Stimulated activated CD4-positive, alpha-beta T cell treated with anti-CD3 and anti-CD28 coated beads, TNF-alpha, amount 100 ng/mL, for 24 hours (primary cell): ENCODE measurements around the gene IDUA.

ENCODE experiments used
- DNase-seq, 3 experiments: peaks; one replicate each; pipeline ENCODE4 v3.0.0-alpha.2; 2020; ENCODE audit warnings: low read depth in 3 of 3

Gene IDUA

DNA sequence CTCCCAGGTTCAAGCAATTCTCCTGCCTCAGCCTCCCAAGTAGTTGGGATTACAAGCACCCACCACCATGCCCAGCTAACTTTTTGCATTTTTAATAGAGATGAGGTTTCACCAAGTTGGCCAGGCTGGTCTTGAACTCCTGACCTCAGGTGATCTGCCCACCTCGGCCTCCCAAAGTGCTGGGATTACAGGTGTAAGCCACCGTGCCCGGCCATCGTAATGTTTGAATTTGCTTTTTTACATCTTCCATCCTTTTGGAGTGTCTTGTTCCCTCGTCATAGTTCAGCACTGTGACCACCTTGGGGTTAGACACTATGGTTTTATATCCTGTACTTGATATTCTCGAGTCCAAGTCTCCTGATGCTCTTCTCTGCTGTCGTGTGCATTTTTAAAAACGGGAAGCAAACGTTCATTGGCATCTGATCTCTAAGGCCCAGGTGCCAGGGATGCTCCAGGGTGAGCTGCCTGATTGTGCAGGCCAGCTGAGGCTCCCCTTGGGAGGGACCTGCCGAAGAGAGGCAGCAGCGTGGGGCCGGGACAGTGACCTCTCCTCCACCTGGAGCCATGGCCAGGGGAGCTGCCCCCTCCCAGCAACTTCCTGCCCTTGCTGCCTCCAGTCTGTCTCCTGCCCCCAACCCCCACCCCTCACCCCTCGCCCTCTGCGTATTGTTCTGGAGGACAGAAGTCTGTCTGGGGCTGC, 30.2 kb upstream of the IDUA start:
- DNase-seq: no peak

DNA sequence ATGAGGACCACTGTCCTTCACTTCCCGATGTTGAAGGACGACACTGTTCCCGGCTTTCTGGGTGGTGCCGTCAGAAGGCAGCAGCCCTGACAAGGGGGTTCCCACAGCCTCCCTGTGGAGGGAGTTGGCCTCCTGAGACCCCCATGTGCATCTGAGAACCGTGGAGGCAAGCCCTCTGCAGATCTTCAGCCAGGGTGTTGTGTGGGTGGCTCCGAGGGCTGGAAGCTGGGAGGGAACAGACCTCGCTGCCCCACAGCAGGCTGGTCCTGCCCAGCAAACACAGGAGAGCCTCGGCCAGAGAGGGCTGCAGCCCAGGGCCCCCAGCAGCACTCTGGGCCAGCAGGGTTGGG, 29.6 kb upstream of the IDUA start:
- DNase-seq: no peak

DNA sequence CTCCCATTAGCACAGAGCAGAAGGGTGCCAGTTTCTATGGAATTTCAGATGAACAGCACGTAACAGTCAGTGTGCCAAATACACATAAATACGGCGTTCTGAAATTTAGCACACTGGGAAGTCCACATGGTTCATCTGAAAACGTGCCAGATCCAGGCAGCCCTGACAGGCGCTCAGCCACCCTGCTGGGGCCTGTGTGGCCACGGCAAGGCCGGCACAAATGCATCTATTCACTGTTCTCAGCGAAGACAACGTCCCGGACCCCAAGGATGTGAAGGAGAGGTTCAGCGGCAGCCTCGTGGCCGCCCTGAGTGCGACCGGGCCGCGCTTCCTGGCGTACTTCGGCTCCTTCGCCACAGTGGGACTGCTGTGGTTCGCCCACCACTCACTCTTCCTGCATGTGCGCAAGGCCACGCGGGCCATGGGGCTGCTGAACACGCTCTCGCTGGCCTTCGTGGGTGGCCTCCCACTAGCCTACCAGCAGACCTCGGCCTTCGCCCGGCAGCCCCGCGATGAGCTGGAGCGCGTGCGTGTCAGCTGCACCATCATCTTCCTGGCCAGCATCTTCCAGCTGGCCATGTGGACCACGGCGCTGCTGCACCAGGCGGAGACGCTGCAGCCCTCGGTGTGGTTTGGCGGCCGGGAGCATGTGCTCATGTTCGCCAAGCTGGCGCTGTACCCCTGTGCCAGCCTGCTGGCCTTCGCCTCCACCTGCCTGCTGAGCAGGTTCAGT, 29.1 kb upstream of the IDUA start:
- DNase-seq: no peak

DNA sequence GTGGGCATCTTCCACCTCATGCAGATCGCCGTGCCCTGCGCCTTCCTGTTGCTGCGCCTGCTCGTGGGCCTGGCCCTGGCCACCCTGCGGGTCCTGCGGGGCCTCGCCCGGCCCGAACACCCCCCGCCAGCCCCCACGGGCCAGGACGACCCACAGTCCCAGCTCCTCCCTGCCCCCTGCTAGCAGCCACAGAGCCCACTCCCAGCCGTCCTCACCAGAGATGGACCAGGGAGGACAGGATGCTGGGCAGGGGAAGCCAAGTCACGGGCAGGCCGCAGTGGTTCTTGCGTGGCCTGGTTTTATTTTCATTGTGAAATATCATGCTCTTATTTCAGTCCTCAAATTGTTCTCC, 28.6 kb upstream of the IDUA start:
- no peak for DNase-seq

DNA sequence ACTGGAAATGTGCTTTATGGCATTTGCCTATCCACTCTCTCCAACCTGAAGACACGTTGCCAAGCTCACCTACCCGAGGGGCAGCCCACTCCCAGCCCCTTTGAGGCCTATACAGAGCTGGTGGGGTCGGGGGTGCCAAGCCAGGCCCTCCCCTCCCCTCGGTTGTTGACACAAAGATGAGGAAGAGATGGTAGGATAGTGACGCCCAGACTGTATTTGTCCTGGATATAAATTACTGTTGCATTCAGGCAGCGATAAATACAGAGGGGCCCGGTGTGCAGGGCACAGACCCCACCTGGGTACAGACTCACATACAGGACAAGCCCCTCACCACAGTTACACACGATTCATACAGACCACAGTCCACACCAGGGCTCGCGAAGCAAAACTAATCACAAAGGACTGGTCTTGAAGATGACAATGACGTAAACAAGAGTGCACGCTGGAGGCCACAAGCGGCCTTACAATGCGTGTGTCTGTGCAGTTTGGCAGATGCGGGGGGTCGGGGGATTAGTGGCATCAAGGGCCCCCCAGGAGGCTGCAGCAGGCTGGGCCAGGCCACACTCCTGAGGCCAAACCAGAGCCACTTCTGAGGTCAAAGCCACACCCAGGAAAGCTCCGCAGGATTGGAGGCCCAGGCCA, 28.0 kb upstream of the IDUA start:
- no peak for DNase-seq

DNA sequence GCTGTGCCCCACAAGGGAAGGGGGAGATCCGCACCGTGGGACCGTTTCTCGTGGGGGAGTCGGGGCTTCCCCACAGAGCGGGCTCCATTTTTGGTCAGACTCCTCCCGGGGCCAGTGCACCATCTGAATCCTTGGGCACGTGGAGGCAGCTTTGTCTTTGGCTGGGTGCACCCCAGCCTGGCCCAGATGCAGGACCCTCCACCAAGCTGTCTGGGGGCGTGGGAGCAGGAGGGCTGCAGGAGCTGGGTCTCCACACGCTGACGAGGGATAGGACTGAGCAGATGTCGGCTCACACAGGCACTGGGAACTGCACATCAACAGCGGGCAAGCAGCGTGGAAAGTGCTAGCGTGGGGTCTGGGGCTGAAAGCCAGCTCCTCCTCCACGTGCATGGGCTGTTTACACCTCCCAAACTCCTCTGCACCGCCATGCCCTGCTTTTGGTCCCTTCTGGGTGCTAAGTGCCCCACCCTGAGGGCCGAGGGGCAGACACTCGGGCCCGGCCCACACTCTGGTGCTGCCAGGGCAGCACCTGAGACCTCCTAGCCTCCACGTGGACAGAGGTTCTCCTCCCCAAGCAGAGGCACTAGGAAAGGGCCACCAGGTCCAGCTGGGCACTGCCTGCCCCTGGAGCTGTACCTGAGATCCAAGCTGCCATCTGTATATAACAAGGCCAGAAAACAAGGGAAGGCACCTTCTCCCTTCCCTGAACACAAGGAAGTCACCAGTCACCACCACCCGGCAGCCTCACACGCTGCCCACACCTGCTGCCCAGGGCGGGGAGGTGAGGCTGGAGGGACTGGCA, 27.3 kb upstream of the IDUA start:
- no peak for DNase-seq

DNA sequence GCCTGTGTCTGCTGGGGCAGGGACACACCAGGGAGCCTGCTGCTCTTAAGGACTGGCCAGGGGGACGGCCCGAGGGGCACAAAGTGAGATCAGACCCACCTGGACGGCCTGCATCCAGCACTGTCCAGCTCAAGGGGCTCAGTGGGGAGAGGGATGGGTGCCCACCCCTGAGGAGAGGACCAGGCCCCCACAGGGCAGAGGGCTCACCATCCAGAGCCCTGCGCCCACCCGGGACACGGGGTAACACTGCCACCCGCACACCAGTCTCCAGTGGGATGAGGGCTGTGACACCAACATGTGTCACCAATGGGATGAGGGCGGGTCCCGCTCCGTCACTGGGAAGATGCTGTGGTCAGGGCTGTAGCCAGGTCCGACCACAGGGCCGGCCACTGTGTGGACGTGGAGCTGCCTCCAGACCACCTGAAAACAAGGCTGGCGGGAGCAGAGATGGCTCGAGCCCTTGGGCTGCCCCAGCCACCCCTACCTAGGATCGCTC, 26.7 kb upstream of the IDUA start:
- no peak for DNase-seq

DNA sequence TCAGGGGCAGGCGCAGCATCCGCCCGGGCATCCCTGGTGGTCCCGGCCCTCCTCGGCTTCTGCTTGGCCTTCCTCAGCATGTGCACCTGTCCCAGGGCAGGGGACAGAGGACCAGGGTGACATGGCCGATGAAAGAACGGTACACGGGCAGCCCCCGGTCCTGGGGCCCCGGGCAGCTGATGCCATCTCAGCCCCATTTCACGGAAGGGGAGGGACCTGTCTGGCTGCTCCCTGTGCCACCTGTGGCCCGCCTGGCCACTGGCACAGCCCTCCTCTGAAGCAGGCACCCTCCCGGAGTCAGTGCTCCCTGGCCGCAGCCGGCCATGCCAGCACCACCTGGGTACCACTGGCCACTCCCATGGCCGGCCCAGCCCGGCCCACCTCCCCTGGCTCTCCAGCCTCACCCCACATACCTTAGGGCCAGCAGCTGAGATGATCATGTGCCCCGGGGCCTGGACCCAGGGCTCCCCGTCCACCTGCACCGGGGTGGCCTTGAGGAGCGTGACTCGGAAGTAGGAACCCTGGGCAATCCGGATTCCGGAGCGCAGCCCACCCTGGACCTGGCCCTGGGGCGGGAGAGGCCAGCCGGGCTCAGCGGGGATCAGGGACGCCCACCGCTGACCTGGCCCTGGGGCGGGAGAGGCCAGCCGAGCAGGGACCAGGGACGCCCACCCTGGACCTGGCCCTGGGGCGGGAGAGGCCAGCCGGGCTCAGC, 26.1 kb upstream of the IDUA start:
- no peak for DNase-seq

DNA sequence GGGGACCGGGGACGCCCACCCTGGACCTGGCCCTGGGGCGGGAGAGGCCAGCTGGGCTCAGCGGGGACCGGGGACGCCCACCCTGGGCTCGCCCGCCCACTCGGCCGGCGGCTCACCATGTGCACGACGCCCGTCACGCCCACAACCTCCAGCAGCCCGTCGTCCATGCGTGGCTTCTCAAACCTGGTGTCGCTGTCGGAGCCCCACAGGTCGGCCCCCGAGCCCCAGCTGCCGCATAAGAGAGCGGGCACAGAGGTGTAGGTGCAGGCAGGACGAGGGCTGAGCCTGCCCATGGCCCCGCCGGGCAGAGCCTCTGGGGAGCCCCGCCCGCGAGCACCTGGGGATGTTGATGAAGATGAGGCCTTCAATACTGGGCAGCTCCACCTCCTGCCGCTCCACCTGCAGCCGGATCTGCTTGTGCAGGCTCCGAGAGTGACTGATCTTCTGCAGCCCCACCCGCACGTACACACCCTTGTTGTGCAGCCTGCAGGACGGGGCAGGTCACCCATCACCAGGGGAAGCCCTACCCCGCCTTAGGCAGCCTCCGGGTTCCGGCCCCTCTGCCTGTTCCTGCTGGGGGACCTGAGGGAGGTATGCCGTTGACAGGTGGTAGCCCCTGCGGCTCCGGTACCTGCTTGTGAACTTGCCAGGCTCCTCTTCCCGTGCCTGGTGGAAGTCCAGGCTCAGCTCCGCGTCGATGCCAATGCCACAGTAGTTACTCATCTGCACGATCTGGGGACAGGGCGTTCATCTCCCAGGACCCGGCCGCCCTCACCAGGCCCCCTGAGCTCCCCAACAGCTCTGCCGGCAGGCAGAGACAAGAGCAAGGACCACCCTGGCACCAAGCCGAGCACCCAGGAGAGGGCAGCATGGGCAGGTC, 25.3 kb upstream of the IDUA start:
- DNase-seq: no peak

DNA sequence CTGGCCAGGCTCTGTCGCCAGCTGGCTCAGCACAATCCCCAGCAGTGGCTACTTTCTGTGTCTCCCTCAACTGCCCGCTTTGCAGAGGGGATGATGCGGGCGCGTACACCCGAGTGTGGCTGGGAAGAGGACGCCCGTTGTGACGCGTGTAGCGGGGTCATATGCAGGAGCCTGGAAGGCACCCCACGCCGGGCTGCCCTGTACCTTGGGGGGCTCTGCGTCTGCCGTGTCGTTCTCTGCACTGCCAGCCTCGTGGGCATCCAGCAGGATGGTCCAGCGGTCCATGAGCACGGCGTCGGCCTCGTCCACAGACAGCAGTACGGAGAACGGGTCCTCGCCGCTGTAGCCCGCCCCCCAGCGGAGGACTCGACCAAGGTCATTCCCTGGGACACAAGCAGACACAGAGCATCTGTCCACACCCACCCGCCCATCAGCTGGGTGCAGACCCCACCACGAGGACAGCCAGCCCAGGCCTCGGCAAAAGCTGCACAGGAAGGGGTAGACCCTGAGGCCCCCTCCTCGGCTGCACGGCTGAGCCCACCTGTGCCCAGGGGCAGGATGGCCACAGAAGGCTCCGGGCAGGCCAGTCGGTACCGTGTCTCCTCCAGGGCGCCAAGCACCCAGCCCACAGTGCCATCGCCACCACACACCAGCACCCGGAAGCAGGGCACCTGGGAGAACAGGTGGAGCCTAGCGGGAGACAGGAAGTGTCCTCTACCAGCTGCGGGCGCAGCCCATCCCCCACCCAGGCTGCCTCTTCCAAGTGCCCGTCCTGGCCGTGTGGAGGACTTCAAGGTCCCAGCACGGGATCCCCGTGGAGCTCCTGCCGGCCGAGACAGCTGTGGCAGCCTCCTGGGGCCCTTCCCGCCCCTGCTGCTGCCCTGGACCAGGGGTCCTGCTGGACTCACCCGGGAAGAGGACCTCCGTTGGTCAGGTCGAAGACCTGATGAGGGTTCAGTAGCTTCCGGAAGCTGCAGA, 24.3 kb upstream of the IDUA start:
- DNase-seq: no peak

DNA sequence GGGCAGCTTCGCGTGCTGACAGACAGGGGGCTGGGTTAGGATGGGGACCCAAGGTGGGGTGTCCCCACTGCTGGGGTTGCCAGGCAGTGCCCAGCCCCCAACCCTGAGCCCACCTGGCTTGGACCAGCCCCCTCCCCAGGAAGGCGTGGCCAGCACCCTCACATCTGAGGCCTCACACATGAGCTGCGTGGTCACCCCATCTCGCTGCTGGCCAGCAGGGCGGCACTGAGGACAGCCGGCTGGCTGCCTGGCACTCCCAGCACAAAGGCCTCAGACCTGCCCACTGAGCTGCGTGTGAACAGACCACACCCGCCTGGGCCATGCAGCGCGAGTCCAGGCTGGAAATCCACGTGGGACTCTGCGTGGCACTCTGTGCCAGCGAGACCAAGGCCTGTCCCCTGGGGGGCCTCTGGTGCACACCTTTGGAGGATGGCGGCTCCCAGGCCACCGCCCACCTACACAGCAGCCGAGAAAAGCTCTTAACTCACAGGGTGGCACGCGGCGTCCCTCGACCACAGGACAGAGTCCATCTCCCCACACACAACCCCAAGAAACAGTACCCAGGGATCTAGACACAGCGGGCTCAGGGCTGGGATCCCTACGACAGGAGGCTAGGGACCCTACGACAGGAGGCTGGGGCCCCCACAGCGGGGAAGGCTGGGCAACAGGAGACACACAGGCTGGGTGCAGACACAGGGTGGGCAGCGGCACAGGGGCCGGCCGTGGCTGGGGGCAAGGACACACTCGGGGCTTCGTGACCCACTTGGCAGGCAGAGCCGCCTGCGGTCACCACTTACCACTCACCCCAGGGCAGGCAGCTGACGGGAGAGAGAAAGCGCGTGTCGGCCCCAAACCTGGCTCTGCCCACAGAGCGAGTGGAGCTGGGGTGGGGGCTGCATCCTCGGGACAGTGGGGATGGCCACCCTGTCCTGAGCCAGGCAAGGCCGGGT, 23.3 kb upstream of the IDUA start:
- DNase-seq: no peak

DNA sequence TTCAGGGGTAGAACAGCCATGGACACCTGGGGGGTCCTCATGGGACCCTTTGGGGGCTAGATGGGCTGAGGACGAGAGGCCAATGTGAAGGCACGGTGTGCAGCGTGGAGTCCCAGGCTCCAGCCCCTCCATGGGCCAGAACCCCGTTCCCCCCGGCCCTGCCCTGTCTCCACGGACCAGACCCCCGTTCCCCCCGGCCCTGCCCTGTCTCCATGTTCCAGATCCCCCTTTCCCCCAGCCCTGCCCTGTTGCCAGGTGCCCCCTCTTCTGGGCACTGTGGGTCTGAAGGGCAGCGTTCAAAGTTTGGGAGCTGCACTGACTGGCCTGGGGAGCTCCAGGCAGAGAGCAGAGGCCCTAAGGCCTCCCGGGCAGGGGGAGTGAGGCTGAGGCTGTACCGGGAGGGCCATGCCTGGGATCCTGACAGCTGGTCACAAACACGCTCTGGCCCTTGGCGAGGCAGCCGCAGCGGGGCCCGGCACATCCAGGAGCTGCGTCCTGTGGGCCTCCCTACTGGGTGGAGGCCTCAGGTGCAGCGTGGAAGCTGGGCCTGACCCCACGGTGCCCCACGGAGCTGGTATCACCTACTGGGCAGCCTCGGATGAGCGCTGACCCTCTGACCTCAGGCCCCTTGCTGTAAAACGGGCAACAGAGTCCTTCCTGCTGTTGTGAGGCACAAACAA, 22.4 kb upstream of the IDUA start:
- DNase-seq: no peak

DNA sequence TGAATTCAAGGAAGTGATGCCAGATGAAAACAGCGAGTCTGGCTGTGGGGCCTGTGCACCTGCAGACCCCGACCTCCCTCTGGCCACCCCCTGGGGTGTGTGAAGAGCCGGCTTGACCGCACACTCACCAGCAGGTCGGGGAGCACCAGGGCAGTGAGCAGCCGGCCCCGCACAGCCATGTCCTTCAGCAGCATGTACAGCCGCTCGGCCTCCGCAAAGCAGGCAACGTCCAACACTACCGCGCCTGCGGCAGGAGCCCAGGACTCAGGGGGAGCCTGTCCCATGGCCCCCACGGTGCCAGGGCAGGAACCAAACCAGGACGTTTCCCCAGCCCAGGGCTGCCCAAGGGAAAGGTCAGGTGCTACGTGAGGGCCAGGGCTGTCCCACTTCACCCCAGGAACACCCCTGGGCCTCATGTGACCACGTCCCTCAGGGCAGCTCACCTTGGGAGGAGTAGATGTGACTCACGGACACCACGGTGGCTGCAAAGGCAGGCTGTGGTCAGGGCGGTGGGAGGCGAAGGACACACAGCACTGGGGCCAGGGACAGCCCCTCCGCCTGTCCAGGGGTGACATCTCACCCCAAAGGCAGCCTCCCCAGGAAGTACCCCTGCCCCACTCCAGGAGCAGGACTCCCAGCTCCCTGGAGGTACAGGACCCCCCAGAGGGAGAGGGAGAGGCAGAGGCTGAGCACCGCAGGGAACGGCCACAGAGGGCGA, 21.6 kb upstream of the IDUA start:
- DNase-seq: no peak

DNA sequence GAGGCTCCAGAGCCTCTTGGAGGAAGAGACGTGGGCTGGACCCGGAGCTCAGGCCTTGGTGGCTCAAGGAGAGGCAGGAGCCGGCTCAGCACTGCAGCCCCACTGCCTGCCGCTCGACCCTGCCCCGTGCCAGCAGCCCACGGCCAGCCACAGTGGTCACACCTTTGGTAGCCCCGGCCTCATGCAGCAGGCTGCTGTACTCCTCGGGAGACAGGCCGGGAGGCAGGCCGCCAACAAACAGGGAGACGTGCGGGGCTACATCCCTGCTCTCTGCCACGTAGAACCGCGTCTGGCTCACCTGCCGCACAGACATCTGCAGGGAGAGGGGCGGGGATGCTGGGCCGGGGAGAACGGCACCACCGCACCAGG, 21.1 kb upstream of the IDUA start:
- DNase-seq: no peak

DNA sequence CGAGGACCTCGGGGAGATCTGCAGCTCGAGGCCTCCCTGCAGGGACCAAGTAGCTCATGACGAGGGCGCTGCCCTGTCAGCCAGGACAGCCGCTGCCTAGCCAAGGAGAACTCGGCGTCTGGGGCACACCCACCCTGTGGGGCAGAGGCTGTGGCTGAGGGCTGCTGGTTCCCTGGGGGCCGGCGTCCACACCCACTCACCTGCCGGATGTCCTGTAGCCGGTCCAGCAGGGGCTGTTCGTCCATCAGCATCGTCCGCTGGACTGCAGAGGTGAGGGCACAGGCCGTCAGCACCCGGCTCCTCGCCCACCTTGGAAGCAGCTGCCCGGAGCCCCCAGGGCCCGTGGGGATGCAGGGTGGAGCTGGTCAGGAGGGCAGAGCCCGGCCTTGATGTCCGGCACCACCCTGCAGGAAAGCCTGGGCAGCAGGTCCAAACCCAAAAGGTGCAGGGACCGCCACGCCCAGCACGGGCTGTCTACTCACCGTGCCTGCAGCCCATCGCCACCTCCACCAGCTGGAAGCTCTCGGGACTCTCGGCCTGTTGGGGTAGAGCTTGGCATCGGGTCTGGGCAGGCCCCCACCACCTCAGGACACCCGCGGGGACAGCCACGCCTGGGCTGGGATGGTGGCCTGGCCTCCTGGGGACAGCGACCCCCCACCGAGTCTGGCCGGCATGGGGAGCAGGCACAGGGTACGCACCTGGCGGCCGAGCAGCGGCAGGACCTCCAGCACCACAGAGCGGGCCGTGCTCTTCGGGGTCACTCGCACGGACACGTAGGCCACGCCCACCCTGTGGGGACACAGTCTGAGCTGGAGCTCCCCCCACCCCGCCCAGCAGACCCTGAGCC, 20.4 kb upstream of the IDUA start:
- DNase-seq: no peak
